GM19035 (cell line): ENCODE measurements around the gene TAS2R41.

Source experiments
- ATAC-seq: cut with Tn5 transposase; IDR thresholded peaks from one replicate; pipeline ENCODE4 v1.9.1; 2021; ENCODE audit not compliant: unreplicated experiment

Gene TAS2R41

DNA sequence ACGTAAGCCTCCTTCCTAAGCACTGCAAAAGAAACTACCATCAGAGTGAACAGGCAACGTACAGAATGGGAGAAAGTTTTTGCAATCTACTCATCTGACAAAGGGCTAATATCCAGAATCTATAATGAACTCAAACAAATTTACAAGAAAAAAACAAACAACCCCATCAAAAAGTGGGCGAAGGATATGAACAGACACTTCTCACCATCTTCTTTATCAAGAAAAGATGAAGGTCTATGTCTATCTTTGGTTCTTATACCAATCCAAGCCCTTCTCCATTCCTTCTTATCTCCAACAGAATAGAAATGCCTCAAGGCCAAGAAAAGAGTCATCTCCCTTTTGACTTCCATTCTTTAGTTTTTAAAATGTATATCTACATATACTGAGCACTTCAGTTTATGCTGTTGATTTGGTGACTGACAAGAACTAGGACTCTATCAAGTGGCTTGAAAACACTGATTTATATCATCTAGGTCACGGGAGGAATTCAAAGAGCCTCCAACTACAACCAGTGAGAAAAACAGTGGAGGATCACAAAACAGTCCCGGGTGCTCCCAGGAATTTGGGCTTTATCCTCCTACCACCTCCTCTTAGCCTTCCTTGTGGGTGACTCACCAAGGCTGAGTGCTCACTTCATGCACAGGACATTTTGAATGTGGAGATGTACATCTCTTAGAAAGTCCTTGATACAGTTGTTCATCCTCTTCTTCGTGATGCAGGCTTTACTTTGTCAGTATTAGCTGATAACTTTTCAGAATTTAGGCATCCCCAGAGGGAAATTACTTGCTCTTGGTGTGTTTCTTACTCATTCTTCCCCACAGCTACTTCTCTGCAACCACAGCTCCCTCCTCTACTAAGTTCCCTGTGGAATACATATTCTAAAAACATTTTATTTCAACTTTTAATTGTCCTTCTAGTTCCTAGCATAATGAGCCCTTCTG lies 15.4 kb downstream of the TAS2R41 start:
- ATAC-seq, result no peak

DNA sequence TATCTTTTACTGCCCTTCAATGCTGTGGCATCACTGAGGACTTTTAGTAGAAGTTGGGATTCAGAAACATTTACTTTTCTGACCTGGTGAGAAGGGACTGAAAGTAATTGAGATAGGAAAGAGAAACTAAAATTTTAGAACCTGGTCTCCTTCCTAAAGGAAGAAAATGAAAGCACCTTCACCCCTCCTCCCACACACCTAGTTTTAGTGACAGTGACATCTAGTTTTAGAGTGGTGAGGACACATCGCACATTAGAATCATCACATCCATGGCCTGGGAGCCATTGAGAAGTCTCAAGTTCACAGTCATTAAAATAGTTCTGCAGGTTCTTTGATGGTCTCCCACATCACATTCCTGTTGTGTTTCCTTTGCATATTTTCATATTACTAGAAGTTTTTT lies 16.1 kb downstream of the TAS2R41 start:
- ATAC-seq, result no peak

DNA sequence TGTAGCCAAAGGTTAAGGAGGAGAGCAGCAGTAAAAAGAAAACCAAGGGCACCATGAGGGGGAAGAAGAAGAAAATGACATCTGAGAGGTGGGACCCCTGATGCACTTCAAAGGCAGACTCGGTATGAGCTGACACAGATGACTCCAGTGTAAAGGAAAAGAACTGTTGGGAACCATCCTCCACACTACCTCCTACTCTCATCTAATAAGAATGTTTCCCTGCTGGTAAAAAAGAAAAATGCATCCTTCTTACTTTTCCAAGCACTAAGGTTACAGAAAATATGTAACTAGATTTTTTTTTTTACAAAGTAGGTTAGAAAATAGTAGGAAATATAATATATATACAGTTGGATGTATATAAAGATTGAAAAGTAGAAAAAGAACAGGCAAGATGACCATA lies 16.9 kb downstream of the TAS2R41 start:
- ATAC-seq, result no peak

DNA sequence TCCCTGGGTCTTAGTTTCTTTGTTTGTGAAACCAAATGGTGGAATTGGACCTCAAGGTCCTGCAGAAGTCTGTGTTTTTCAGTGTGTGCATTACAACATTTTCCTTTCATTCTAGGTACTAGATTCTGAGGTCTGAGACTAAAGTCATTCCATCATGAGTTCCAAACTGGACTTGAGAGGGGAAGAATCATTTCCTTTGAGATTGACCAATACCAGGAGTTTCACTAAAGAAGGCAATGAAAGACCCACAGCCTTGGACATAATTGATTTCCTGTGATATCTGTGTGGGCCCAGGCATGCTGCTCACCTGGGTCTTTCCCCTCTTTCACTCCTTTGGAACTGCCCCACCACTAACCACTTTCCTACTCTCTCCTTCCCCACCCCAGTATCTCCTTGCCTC lies 18.2 kb downstream of the TAS2R41 start:
- ATAC-seq, result no peak

DNA sequence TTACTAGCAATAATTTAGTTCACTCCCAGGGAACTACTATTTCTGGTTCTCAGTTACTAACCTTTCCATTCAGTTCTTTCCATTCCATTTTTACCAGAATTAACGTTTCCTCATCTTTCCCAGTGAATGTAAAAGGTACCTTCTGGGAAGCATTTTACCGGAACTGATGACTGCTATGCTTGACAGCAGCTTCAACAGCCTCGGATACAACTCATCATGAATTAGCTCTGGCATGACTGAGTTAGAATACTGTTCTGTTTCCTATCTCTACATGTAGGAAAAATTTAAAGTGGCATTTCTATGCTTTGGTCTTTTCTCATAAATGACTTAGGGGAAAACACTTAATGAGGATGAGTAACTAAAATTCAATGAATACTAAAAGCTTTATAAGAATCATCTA lies 18.6 kb downstream of the TAS2R41 start:
- ATAC-seq, result no peak

DNA sequence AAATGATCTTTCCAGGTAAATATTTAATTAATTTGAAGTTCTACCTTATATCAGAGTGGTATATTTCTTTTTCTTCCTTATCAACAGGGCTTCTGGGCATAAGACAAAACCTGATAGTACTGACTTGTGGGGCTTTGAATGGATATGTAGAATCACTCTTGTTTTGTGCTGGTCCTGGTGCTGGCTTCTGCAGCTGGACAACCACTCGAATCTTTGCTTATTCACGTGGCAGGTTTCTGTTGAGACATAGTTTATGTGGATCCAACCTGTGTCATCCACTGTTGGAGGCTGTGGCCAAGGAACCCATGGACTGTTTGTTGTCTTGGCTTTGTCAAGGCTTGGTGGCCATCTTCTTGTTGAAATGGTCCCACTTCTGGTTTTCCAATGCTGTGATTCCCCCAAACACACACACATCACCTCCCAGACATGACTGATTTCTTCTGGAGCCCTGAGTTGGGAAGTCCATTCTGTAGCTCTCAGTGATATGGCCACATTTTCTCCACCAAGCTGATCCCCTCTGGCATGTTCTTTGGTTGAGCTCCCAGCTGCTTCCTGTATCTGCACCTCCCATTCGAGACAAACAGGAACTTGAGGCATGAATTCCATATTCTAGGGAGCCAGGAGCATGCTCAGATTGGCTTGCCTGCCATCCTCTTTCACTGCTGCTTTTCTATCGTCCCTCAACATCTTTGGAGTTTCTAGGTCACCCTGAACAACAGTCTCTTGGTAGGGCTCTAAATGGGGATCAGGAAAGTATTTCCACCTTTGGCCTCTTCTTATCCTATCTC lies 19.5 kb downstream of the TAS2R41 start:
- ATAC-seq, result no peak

DNA sequence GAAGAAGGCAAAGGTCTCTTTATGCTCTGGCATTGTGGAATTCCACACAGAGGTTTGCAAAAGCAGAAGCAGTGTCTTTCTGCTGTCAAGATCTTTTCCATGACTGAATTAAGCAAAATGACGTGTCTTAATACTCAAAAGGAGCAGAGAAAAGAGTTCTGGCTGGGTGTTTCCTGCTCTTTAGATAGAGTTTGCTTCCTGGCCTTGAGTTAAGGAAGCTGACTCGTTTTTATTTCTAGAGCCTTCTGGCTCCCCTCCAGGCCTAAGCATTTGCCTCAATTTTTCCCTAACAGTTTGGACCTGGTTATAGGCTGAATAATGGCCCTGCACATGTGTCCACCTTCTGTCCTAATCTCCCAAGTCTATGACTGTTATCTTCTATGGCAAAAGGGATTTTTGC lies 21.6 kb downstream of the TAS2R41 start:
- no peak for ATAC-seq

DNA sequence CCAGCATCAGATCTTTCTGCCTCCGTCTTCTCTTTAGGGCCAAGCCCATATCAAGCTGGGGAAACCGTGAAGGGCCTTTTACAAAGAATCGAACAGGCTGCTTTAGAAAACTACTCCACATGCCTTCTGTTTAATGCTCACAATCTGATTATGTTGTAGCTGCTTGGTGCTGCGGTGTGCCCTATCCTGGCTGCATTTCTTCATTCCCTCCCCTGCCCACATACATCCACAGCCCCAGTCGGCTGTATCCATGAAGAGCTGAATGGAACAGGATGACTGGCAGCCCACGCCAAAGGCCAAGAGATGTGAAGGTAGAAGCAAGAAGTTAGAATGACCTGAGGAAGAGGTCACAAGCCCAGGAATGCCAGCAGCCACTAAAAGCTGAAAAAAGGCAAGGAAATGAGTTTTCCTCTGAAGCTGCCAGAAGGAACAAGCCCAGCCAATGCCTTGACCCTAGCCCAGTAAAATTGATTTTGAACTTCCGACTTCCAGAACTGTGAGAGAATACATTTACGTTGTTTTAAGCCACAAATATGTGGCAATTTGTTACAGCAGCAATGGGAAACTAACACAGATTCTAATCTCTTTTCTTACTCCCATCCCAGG lies 22.2 kb downstream of the TAS2R41 start:
- ATAC-seq, result no peak

DNA sequence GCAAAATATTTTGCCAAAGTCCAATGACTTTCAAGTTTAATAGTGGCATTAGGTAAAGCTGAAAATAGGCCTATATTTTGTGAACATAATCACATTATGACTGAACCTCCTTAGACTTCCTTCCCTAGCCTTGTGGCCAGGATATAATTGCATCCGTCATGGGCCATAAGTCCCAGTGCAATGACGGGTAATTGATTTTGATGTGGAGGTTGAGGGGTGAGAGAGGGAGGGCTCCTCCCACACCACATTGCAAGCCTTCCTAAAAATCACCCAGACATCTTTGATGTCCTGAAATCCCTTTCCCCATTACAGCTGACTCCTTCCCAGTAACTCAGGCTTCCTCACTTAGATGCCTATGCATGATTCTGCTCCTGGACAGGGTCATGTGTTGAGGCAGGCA lies 25.6 kb downstream of the TAS2R41 start:
- no peak for ATAC-seq

DNA sequence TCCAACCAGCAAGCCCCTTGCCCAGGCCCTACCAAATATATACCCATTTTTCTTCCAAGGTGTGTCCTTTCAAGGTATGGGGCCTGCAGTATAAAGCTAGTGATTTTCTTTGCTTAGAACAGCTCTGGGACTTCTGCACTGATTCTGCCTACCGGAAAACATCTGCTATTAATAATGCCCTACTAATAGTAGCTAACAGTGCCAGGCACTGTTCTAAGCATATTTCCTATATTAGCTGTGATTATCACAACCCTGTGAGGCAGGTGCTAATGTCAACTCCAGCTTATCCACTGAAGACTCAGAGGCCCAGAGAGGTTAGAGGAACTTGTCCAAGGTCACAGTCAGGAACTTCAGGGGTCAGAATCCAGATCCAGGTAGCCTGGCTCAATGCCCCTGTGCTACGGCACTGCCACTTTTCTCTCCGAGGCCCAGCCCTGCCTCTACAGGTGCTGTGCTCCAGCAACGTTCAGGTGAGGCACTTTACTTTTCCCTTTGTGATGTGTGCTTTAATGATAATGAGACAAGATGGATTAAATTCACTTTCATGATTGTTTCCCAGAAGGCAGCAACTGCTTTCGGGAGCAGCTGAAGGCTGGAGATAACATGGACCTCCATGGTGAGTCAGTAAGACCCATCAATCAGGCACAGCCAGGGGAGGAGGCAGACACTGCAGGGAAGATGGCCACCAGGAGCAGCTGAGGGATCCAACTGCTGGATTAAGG lies 26.7 kb downstream of the TAS2R41 start:
- no peak for ATAC-seq

DNA sequence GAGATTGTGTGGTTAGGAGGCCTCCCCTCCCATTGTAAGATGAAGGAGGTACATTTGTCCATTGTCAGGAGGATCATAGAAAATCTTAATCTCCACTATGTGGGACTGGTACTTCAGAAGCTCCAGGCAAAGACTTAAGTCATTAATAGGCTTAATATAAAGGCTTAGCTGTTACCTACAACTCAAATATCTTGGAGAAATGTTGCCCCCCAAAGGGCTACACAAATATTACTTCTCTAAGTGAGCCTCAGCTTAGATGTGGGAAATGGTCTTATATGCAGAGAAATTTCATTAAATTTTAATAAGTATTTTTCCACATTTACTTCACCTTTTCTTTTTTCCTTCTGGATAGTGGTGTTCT lies 27.2 kb downstream of the TAS2R41 start:
- ATAC-seq, result no peak

DNA sequence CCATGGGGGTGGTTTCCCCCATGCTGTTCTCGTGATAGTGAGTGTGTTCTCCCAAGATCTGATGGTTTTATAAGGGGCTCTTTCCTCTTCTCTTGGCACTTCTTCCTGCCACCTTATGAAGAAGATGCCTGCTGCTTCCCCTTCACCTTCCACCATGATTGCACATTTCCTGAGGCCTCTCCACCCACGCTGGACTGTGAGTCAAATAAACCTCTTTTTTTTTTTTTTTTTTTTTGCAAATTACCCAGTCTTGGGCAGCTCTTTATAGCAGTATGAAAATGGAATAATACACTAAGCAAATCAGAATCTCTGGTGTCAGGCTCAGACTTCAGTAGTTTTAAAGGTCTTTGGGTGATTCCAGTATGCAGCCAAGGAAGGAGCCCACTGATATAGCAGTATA lies 28.2 kb downstream of the TAS2R41 start:
- no peak for ATAC-seq

DNA sequence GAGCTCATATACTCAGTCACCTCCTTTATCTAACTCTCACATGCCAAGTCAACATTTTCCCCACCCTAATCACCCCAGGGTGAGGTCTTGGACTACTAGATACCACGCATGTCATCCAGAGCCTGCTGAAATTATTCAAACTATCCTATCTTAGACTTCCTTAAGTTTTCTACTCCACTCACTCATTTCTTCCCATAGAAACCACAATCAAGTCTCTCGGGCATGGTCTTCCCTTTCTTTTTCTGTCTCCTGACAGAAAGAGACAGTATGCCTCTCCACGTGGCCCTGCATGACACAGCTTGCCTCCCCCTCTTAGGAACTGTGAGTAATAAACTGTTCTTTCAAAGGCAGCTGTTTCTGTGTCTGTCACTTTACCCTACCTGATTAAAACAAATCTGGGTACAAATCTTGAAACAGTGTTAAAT lies 29.4 kb downstream of the TAS2R41 start:
- no peak for ATAC-seq

DNA sequence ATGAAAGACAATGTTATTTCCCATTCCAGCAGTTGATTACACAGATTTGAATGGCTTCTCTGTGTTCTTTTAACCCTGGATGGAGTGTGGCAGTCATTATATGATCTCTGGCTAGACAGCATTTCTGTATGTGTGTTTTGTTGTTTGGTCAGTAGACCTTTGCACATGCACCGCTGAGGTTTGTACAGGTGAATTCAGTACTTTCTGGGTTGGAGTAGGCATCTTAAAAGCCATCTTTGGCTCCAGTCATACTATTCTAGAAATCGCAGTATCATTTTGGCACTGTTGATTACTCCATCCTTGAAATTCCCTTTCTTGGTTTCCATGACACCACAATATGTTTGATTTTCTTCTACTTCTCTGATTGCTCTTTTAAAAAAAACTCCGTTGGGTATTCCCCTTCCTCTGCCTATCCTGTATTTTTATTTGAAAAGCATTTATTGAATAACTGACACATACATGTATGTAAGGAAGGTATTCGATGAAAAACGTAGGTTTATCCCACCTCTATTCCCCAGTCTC lies 29.9 kb downstream of the TAS2R41 start:
- no peak for ATAC-seq

DNA sequence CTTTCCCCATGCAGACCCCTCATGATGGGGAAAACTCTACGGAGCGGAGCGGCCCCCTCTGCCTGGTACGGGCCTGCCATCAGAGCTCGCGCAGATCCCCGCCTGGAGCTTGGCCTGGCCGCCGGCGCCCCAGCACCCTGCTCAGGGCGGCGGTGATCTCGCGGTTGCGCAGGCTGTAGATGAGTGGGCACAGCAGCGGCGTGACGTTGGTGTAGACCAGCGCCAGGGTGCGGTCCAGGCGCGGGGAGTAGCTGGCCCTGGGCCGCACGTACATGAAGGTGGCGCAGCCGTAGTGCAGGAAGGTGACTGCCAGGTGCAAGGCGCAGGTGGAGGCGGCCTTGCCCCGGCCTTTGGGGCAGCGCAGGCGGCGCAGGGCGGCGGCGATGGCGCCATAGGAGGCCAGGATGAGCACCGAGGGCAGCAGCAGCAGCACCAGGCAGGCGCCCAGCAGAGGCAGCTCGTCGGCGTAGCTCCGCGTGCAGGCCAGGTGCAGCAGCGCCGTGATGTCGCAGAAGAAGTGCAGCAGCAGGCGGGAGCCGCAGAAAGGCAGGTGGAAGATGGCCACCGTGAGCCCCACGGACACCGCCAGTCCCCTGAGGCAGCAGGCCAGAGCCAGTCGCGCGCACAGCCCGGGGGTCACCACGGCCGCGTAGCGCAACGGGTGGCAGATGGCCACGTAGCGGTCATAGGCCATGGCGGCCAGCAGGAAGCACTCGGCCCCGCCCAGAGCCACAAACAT lies 33.4 kb downstream of the TAS2R41 start:
- ATAC-seq, result no peak

DNA sequence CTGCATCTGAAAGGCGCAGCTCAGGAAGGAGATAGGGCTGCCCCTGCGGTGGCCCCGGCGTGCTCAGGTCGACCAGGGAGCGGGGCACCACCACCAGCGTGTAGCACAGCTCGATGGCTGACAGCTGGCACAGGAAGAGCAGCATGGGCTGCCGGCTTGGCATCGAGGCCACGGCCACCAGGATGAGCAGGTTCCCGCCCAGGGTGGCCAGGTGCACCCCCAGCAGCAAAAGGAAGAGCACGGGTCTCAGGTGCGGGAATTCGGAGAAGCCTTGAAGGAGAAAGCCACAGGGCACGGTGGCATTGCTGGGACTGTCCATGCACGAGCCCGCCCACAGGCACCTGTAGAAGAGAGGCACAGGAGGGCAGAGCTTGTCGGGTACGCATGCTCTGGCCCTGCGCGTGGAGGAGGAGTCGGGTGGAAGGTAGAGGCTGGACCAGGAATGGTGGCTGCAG lies 33.9 kb downstream of the TAS2R41 start:
- no peak for ATAC-seq

DNA sequence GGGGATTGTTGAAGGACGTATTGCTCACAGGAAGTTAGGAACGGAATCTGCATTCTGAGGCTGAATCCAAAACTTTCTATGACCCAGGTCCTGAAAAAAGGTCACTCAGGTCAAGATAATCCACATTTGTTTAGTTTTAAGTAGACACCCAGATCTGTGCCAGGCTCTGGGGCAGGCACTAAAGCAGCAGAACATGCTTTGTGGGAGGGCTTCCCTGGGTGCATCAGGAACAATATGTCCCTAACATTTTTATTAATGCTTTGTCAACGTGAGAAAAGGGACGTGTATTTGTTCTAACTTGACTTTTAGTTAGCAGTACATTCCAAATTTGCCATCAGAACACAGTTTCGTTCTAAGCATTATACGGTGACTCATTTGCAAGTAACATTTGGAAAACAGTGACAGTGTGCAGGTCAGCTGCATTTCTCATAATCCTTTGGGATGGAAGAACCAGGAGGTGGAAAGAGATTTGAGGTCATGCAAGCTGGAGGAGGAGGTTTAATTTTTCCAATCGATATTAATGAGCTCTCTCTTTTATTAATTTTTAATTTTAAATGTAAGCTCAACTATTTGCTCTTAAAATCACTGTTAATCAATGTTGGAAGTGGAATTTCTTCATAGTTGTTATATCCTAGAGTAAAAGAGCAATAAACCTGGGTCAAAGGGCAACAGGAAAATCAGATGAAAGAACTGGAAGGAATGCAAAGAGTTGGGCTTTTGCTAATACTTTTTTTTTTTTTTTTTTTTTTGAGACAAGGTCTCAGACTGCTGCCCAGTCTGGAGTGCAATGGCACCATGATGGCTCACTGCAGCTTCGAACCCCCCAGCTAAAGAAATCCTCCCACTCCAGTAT lies 35.0 kb downstream of the TAS2R41 start:
- no peak for ATAC-seq

DNA sequence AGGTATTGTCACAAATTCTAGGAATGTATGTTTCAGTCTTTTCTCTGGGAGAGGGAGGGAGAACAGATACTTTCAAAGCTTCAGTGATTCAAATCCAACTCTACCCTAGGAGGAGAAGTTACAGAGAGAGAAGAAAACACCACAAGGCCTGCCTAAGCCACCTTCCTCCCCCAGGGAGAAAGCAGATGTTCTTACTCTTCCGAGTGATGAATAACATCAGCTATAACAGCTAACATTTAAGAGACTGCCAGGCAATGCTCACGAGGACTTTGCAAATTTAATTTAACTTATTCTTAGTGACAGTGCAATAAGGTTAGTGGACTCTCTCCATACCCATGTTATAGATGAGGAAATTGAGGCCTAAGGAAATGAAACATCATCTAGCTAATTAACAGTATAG lies 36.8 kb downstream of the TAS2R41 start:
- no peak for ATAC-seq
